Right atrium auricular region (tissue), 2 donors: ENCODE measurements around the gene NEDD4L. TPM values are rescaled to one million over a fixed set of nuclear protein-coding genes. Genes with fewer than 3 reads are reported as not detected.

Source experiments
- DNase-seq: peaks from one replicate; pipeline ENCODE4 v3.0.0-alpha.2; 2019; ENCODE audit warnings: low spot score
- H3K27ac ChIP-seq, 2 donors: fragments of 200-600 bp; sonication (generic); 1 replicate in 1 of 2; 2 replicates in 1 of 2; pipeline ENCODE4 v1.5.1; 2016 to 2019
- H3K27me3 ChIP-seq, 2 donors: fragments of 200-600 bp; sonication (generic); one replicate each; pipeline versions ENCODE4 v1.5.1 to v1.6.0; 2017 to 2019
- H3K36me3 ChIP-seq: fragments of 200-600 bp; sonication (generic); one replicate; pipeline ENCODE4 v1.5.1; 2016
- H3K4me1 ChIP-seq, 2 donors: fragments of 200-600 bp; sonication (generic); one replicate each; pipeline versions ENCODE4 v1.5.1 to v1.6.0; 2017 to 2019
- H3K4me3 ChIP-seq, 2 donors: fragments of 200-600 bp; sonication (generic); 1 replicate in 1 of 2; 2 replicates in 1 of 2; pipeline ENCODE4 v1.5.1; 2017 to 2019; ENCODE audit warnings: mild to moderate bottlenecking in 1 of 2, moderate library complexity in 1 of 2
- H3K9me3 ChIP-seq, 2 donors: fragments of 200-600 bp; sonication (generic); one replicate each; pipeline ENCODE4 v1.5.1; 2019
- total RNA-seq, 2 donors: library from RNA; depleted of rRNA; stranded (reverse); fragments of >200 nt; gene quantifications; one replicate each; pipeline ENCODE4 v1.1.0, GENCODE V29; 2016
- TF ChIP-seq, protein P1 (sequence below), 2 donors: fragments of 200-600 bp; sonication (generic); IDR thresholded peaks; one replicate each; pipeline ENCODE4 v1.5.1; 2019; ENCODE audit warnings: antibody characterized with exemption in 2 of 2

The NEDD4L gene
- total RNA-seq, 2 donors from 2014 or later = 45.0 to 68.0 TPM

DNA sequence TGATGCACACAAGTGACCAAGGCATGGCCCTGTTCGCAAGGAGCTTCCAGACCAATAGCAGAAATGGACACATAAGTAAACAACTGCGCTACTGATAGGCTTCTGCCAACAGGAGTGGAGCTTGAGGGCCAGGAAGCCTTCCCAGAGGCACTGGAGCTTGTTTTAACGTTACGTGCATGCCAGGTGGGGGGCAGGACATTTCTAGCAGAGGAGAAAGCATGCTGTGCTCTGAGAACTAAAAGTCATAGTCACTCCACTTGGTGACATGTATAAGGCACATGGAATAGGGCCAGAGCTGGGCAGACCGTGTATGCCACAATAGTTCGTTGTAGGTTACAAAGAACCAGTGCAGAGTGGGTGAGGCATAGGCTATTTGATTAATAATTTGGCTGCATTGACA lies 184.2 kb downstream of the NEDD4L start:
- no peak overlapping the region for H3K27ac ChIP-seq
- peaks cover 0 to 20% of the 10 kb centered on the region in 2 donors for H3K4me1 ChIP-seq
- TF ChIP-seq, protein P1, sequence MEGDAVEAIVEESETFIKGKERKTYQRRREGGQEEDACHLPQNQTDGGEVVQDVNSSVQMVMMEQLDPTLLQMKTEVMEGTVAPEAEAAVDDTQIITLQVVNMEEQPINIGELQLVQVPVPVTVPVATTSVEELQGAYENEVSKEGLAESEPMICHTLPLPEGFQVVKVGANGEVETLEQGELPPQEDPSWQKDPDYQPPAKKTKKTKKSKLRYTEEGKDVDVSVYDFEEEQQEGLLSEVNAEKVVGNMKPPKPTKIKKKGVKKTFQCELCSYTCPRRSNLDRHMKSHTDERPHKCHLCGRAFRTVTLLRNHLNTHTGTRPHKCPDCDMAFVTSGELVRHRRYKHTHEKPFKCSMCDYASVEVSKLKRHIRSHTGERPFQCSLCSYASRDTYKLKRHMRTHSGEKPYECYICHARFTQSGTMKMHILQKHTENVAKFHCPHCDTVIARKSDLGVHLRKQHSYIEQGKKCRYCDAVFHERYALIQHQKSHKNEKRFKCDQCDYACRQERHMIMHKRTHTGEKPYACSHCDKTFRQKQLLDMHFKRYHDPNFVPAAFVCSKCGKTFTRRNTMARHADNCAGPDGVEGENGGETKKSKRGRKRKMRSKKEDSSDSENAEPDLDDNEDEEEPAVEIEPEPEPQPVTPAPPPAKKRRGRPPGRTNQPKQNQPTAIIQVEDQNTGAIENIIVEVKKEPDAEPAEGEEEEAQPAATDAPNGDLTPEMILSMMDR (IDR thresholded peaks at IDR 0.05) = no peak
- H3K4me3 ChIP-seq = no peak overlapping the region
- H3K36me3 ChIP-seq = no peaks in the 10 kb centered on the region
- no peaks in the 10 kb centered on the region for H3K27me3 ChIP-seq
- no peak for DNase-seq
- H3K9me3 ChIP-seq = no peaks in the 10 kb centered on the region

GRCh38 chr18:58228762-58229161 lies 184.7 kb downstream of the NEDD4L start:
- no peak for DNase-seq
- H3K27ac ChIP-seq = no peak overlapping the region

DNA sequence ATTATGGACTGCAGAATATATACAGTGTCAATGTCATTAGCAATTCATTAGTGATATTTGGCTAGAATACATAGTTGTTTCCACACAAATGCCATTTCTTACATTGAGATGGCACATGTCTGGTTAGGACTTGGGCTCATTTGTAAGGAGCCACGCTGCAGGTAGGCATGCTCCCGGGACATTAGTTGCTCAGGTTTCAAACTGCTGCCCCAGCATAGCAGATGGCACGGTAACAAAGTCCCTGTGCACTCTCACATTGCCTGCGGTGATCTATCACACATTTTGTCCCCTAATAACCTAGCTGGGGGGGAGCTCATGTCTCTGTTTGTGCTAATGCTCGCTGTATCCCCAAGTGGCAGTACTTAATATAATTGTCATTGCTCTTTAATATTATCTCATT lies 185.1 kb downstream of the NEDD4L start:
- Histone ChIP-seq H3K9me3 (no peaks in the 10 kb centered on the region), H3K36me3 (no peaks in the 10 kb centered on the region), H3K27ac (no peak overlapping the region), H3K4me1 (peaks cover 0 to 10% of the 10 kb centered on the region in 2 donors), H3K4me3 (no peak overlapping the region), H3K27me3 (no peaks in the 10 kb centered on the region)
- TF ChIP-seq, protein P1 (IDR thresholded peaks at IDR 0.05) = no peak
- DNase-seq = no peak

More at GRCh38 chr18:58228762-58229161, 184.7 kb downstream of the NEDD4L start:
- Histone ChIP-seq H3K9me3 (no peaks in the 10 kb centered on the region), H3K36me3 (no peaks in the 10 kb centered on the region), H3K4me1 (peaks cover 0 to 14% of the 10 kb centered on the region in 2 donors), H3K4me3 (no peak overlapping the region), H3K27me3 (no peaks in the 10 kb centered on the region)
- TF ChIP-seq, protein P1 (IDR thresholded peaks at IDR 0.05) = no peak

GRCh38 chr18:58230438-58231179 lies 186.6 kb downstream of the NEDD4L start:
- H3K27me3 ChIP-seq = no peaks in the 10 kb centered on the region
- TF ChIP-seq, protein P1 (IDR thresholded peaks at IDR 0.05) = no peak
- no peaks in the 10 kb centered on the region for H3K36me3 ChIP-seq
- no peaks in the 10 kb centered on the region for H3K4me1 ChIP-seq
- no peak for DNase-seq
- H3K27ac ChIP-seq = no peak overlapping the region
- no peak overlapping the region for H3K4me3 ChIP-seq
- no peaks in the 10 kb centered on the region for H3K9me3 ChIP-seq

DNA sequence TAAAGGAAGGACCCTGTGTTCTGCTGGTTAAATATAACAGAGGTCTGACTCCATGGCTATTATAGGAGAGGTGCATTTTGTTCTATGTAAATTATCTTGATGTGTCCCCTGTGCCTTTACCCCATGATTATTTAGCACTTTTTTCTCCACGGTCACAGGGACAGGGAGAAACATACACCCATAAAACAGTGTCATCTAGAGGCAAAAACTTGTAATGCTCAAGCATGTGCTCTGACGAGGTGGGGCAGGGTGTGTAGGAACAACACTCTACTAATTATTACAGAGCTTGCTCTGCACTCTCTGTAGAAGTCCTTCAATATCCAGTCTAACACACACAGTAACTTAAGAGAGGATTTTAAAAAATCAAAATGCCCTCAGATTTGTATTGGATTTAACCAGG lies 187.9 kb downstream of the NEDD4L start:
- DNase-seq = no peak
- H3K9me3 ChIP-seq = no peaks in the 10 kb centered on the region
- H3K4me3 ChIP-seq = no peak overlapping the region
- no peaks in the 10 kb centered on the region for H3K4me1 ChIP-seq
- H3K36me3 ChIP-seq = no peaks in the 10 kb centered on the region
- H3K27ac ChIP-seq = no peak overlapping the region
- H3K27me3 ChIP-seq = no peaks in the 10 kb centered on the region
- TF ChIP-seq, protein P1 (IDR thresholded peaks at IDR 0.05) = peak in 1 of 2 donors; percentile 64

DNA sequence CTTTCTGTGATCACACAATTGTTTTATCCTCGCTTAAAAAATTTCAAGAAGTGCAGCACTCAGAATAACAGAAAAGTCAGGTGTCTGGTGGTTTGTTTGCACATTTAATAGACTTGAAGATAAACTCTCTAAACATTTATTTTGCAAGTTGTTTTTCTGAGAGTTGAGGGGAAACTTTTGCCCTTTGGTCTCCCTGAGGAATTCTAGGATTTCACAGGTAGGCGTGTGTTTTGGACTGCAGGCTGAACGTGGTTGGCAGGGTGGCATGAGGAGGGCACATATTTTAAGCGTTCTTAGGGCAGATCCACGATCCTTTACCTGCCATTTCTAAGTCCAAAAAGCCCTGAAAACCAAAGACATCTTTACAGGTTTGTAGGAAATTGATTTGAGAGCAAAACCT lies 188.6 kb downstream of the NEDD4L start:
- TF ChIP-seq, protein P1 (IDR thresholded peaks at IDR 0.05) = no peak
- H3K27me3 ChIP-seq = no peaks in the 10 kb centered on the region
- H3K27ac ChIP-seq = no peak overlapping the region
- no peaks in the 10 kb centered on the region for H3K4me1 ChIP-seq
- no peak overlapping the region for H3K4me3 ChIP-seq
- H3K9me3 ChIP-seq = no peaks in the 10 kb centered on the region
- no peak for DNase-seq
- H3K36me3 ChIP-seq = no peaks in the 10 kb centered on the region
